IPS-15b (cell line): ENCODE data around the gene DUSP23.

Source experiments
- H3K27me3 ChIP-seq: one replicate; pipeline ENCODE4 v1.6.1; 2013; ENCODE audit warnings: low read length; ENCODE audit not compliant: control insufficient read depth, insufficient read depth
- H3K36me3 ChIP-seq: one replicate; pipeline ENCODE4 v1.6.1; 2013; ENCODE audit warnings: low read length; ENCODE audit not compliant: control insufficient read depth, insufficient read depth
- H3K4me1 ChIP-seq: one replicate; pipeline ENCODE4 v1.6.1; 2013; ENCODE audit warnings: mild to moderate bottlenecking, low read length; ENCODE audit not compliant: control insufficient read depth, insufficient read depth
- H3K4me3 ChIP-seq: one replicate; pipeline ENCODE4 v1.5.1; 2013; ENCODE audit warnings: low read depth, low read length
- H3K9ac ChIP-seq: one replicate; pipeline ENCODE4 v1.6.1; 2013; ENCODE audit warnings: low read depth, mild to moderate bottlenecking, low read length
- H3K9me3 ChIP-seq: one replicate; pipeline ENCODE4 v1.6.1; 2013; ENCODE audit warnings: mild to moderate bottlenecking, low read length; ENCODE audit not compliant: control insufficient read depth, insufficient read depth

Gene DUSP23

GRCh38 chr1:159830722-159831121 is 50.0 kb downstream of the DUSP23 start:
- H3K4me3 ChIP-seq, result no peak overlapping the region
- H3K4me1 ChIP-seq, result no peaks in the 10 kb centered on the region
- H3K9me3 ChIP-seq, result no peaks in the 10 kb centered on the region
- H3K27me3 ChIP-seq, result peaks cover 3% of the 10 kb centered on the region
- no peak overlapping the region for H3K9ac ChIP-seq
- H3K36me3 ChIP-seq, result no peaks in the 10 kb centered on the region

GRCh38 chr1:159831412-159832141 is 50.8 kb downstream of the DUSP23 start:
- Histone ChIP-seq H3K9ac (no peak overlapping the region), H3K4me3 (no peak overlapping the region), H3K27me3 (peaks cover 2% of the 10 kb centered on the region), H3K4me1 (no peaks in the 10 kb centered on the region), H3K36me3 (no peaks in the 10 kb centered on the region), H3K9me3 (no peaks in the 10 kb centered on the region)
